Keratinocyte (primary cell): ENCODE data around the gene EME2. TPM values are rescaled to one million over a fixed set of nuclear protein-coding genes. Genes with fewer than 3 reads are reported as not detected.

Experiments
- DNase-seq: peaks from one replicate; pipeline ENCODE4 v3.0.0-alpha.2; 2011; ENCODE audit warnings: low read depth, missing footprints, low spot score
- FAIRE-seq: peaks from 2 replicates; lab custom pipeline; 2011; peaks lifted over from hg19 to GRCh38; lab: Jason Lieb, UNC
- H2AFZ ChIP-seq: 2 replicates; pipeline ENCODE4 v1.6.0; 2012; ENCODE audit warnings: low read length, control low read depth, inconsistent platforms; ENCODE audit not compliant: control insufficient read depth
- H3K27ac ChIP-seq: 2 replicates; pipeline ENCODE4 v1.5.1; 2011; ENCODE audit warnings: low read length; ENCODE audit not compliant: control insufficient read depth, insufficient read depth
- H3K27me3 ChIP-seq: 3 replicates; pipeline ENCODE4 v1.6.0; 2011; ENCODE audit warnings: low read length; ENCODE audit not compliant: control insufficient read depth, insufficient read depth; ENCODE audit errors: extremely low read depth
- H3K36me3 ChIP-seq, 2 experiments: 2 replicates in 1 of 2; 3 replicates in 1 of 2; pipeline ENCODE4 v1.5.1; 2011; ENCODE audit warnings: low read length in 2 of 2, mild to moderate bottlenecking in 1 of 2; ENCODE audit not compliant: control insufficient read depth in 2 of 2, insufficient read depth in 2 of 2; ENCODE audit errors: extremely low read depth in 1 of 2
- H3K4me1 ChIP-seq: 3 replicates; pipeline ENCODE4 v1.5.1; 2011; ENCODE audit warnings: low read length; ENCODE audit not compliant: control insufficient read depth, insufficient read depth; ENCODE audit errors: extremely low read depth
- H3K4me2 ChIP-seq: 3 replicates; pipeline ENCODE4 v1.6.0; 2011; ENCODE audit warnings: low read depth, low read length; ENCODE audit not compliant: control insufficient read depth, insufficient read depth; ENCODE audit errors: extremely low read depth
- H3K4me3 ChIP-seq, 3 experiments: fragments of 200-600 bp in 1 of 3; sonication (generic) in 1 of 3; 2 replicates in 2 of 3; 3 replicates in 1 of 3; pipeline ENCODE4 v1.5.1; 2011 to 2016; ENCODE audit warnings: low read length in 3 of 3, mild to moderate bottlenecking in 3 of 3, control low read depth in 2 of 3, inconsistent platforms in 1 of 3, low read depth in 1 of 3, mixed read lengths in 1 of 3, mixed run types in 1 of 3, moderate library complexity in 1 of 3; ENCODE audit not compliant: control insufficient read depth in 2 of 3, insufficient read depth in 2 of 3; ENCODE audit errors: extremely low read depth in 1 of 3
- H3K79me2 ChIP-seq: 2 replicates; pipeline ENCODE4 v1.6.0; 2012; ENCODE audit warnings: low read length; ENCODE audit not compliant: control insufficient read depth, insufficient read depth
- H3K9ac ChIP-seq: 3 replicates; pipeline ENCODE4 v1.6.0; 2011; ENCODE audit warnings: low read length; ENCODE audit not compliant: control insufficient read depth, insufficient read depth; ENCODE audit errors: extremely low read depth
- H3K9me1 ChIP-seq: 3 replicates; pipeline ENCODE4 v1.6.0; 2011; ENCODE audit warnings: low read length; ENCODE audit not compliant: control insufficient read depth, insufficient read depth; ENCODE audit errors: extremely low read depth
- H3K9me3 ChIP-seq: 2 replicates; pipeline ENCODE4 v1.5.1; 2012; ENCODE audit warnings: low read depth, low read length; ENCODE audit not compliant: control insufficient read depth
- H4K20me1 ChIP-seq: 3 replicates; pipeline ENCODE4 v1.6.0; 2011; ENCODE audit warnings: low read length; ENCODE audit not compliant: control insufficient read depth, insufficient read depth; ENCODE audit errors: extremely low read depth
- EZH2 ChIP-seq: IDR thresholded peaks from one replicate; pipeline ENCODE4 v1.6.1; 2012; ENCODE audit warnings: inconsistent platforms, mild to moderate bottlenecking, low read length, moderate library complexity
- dilution Hi-C: fragments of 300-500 bp; cut with MboI; formaldehyde crosslinking; loops from one replicate; pipeline ENCODE4 v1.7.0; 2020; ENCODE audit warnings: low sequenced_read_pairs; ENCODE audit not compliant: extremely low pct_ligation_motif_present
- polyA plus RNA-seq, 5 experiments: library from polyadenylated mRNA; depleted of rRNA in 3 of 5; stranded (reverse) in 3 of 5; stranded (forward) in 1 of 5; unstranded in 1 of 5; fragments of >200 nt; gene quantifications; 1 replicate in 1 of 5; 2 replicates in 3 of 5; 3 replicates in 1 of 5; pipeline versions ENCODE4 v1.2.1 to v1.2.3, GENCODE V29; 2011 to 2012; ENCODE audit warnings: missing spikeins in 2 of 5, low read depth in 1 of 5, low replicate concordance in 1 of 5
- TF ChIP-seq, protein P1 (sequence below), 3 experiments: IDR thresholded peaks in 1 of 3; conservative IDR thresholded peaks in 1 of 3; optimal IDR thresholded peaks in 1 of 3; 2 replicates in 2 of 3; 3 replicates in 1 of 3; pipeline versions ENCODE3 to v1.5.1; 2011; ENCODE audit warnings: low read length in 3 of 3, mild to moderate bottlenecking in 3 of 3, moderate library complexity in 2 of 3, control low read depth in 1 of 3, inconsistent platforms in 1 of 3; ENCODE audit not compliant: insufficient read depth in 2 of 3; ENCODE audit errors: extremely low read depth in 1 of 3

The EME2 gene
- polyA plus RNA-seq, 1 donor (not counting 4 experiments of a cell fraction or from before 2014, with no cell fraction given), result 6.3 TPM

DNA sequence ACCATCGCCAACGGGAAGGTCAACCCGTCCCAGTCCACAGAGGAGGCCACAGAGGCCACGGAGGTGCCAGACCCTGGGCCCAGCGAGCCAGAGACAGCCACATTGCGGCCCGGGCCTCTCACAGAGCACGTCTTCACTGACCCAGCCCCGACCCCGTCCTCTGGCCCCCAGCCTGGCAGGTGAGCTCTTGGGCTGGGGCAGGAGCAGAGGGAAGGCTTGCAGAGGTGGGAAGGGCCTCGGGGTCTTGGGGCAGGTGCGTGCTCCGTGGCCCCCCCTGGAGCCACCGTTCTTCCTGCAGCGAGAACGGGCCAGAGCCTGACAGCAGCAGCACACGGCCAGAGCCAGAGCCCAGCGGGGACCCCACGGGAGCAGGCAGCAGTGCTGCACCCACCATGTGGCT is 6.4 kb upstream of the EME2 start:
- H3K4me1 ChIP-seq, result peaks cover 9% of the 10 kb centered on the region
- H3K9ac ChIP-seq, result no peak overlapping the region
- H2AFZ ChIP-seq, result no peak overlapping the region
- no peaks in the 10 kb centered on the region for H3K9me3 ChIP-seq
- no peak for FAIRE-seq
- H3K4me2 ChIP-seq, result no peak overlapping the region
- TF ChIP-seq, protein P1, sequence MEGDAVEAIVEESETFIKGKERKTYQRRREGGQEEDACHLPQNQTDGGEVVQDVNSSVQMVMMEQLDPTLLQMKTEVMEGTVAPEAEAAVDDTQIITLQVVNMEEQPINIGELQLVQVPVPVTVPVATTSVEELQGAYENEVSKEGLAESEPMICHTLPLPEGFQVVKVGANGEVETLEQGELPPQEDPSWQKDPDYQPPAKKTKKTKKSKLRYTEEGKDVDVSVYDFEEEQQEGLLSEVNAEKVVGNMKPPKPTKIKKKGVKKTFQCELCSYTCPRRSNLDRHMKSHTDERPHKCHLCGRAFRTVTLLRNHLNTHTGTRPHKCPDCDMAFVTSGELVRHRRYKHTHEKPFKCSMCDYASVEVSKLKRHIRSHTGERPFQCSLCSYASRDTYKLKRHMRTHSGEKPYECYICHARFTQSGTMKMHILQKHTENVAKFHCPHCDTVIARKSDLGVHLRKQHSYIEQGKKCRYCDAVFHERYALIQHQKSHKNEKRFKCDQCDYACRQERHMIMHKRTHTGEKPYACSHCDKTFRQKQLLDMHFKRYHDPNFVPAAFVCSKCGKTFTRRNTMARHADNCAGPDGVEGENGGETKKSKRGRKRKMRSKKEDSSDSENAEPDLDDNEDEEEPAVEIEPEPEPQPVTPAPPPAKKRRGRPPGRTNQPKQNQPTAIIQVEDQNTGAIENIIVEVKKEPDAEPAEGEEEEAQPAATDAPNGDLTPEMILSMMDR (optimal IDR thresholded peaks at IDR 0.05 in 1 of 3, IDR thresholded peaks at IDR 0.05 in 1 of 3, conservative IDR thresholded peaks at IDR 0.05 in 1 of 3; ENCODE audit: extremely low read depth in 1 of 3, insufficient read depth in 2 of 3, low read length in 3 of 3), result no peak
- TF ChIP-seq EZH2, result no peak
- dilution Hi-C loops, result no loop called here
- H3K27me3 ChIP-seq, result no peaks in the 10 kb centered on the region
- H3K4me3 ChIP-seq, result no peak overlapping the region
- peaks cover 13 to 28% of the 10 kb centered on the region in 2 experiments for H3K36me3 ChIP-seq
- DNase-seq, result no peak
- no peaks in the 10 kb centered on the region for H3K9me1 ChIP-seq
- H3K27ac ChIP-seq, result no peak overlapping the region
- H4K20me1 ChIP-seq, result no peaks in the 10 kb centered on the region
- no peaks in the 10 kb centered on the region for H3K79me2 ChIP-seq

GRCh38 chr16:1766701-1767100 is 5.9 kb upstream of the EME2 start:
- DNase-seq (no peak), FAIRE-seq (no peak)
- Histone ChIP-seq H3K4me2 (no peak overlapping the region), H3K27me3 (no peaks in the 10 kb centered on the region), H3K9me1 (no peaks in the 10 kb centered on the region), H3K27ac (no peak overlapping the region), H3K9ac (no peak overlapping the region), H3K4me3 (no peak overlapping the region), H3K79me2 (peaks cover under 1% of the 10 kb centered on the region), H3K36me3 (peaks cover 11 to 28% of the 10 kb centered on the region in 2 experiments), H3K4me1 (peaks cover 9% of the 10 kb centered on the region), H4K20me1 (no peaks in the 10 kb centered on the region), H2AFZ (no peak overlapping the region), H3K9me3 (no peaks in the 10 kb centered on the region)
- dilution Hi-C loops, result no loop called here
- no peak for TF ChIP-seq EZH2
- TF ChIP-seq, protein P1 (optimal IDR thresholded peaks at IDR 0.05 in 1 of 3, IDR thresholded peaks at IDR 0.05 in 1 of 3, conservative IDR thresholded peaks at IDR 0.05 in 1 of 3; ENCODE audit: extremely low read depth in 1 of 3, insufficient read depth in 2 of 3, low read length in 3 of 3), result no peak
